ENCODE data around the gene PLCB1.

GRCh38 chr20:8364734-8365078, 232.6 kb downstream of the PLCB1 start:
- TF ChIP-seq, protein P1, sequence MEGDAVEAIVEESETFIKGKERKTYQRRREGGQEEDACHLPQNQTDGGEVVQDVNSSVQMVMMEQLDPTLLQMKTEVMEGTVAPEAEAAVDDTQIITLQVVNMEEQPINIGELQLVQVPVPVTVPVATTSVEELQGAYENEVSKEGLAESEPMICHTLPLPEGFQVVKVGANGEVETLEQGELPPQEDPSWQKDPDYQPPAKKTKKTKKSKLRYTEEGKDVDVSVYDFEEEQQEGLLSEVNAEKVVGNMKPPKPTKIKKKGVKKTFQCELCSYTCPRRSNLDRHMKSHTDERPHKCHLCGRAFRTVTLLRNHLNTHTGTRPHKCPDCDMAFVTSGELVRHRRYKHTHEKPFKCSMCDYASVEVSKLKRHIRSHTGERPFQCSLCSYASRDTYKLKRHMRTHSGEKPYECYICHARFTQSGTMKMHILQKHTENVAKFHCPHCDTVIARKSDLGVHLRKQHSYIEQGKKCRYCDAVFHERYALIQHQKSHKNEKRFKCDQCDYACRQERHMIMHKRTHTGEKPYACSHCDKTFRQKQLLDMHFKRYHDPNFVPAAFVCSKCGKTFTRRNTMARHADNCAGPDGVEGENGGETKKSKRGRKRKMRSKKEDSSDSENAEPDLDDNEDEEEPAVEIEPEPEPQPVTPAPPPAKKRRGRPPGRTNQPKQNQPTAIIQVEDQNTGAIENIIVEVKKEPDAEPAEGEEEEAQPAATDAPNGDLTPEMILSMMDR (IDR thresholded peaks at IDR 0.05; ENCODE audit: borderline replicate concordance, extremely low read depth, low read length, poor library complexity, severe bottlenecking), result no peak
- TF ChIP-seq EZH2 (IDR thresholded peaks at IDR 0.05; ENCODE audit: borderline replicate concordance, low read depth, low read length, severe bottlenecking), result no peak
